HG03103 (cell line): ENCODE results near the gene ZNF213.

ENCODE experiments used
- ATAC-seq: cut with Tn5 transposase; IDR thresholded peaks from one replicate; pipeline ENCODE4 v1.9.1; 2021; ENCODE audit warnings: low read depth; ENCODE audit not compliant: unreplicated experiment

ZNF213 gene

GRCh38 chr16:3147757-3148104 lies 12.9 kb downstream of the ZNF213 start:
- no peak for ATAC-seq

GRCh38 chr16:3148256-3149192 lies 13.7 kb downstream of the ZNF213 start:
- ATAC-seq = no peak

- no peak for ATAC-seq
These were observed 14.3 kb downstream of the ZNF213 start for GRCh38 chr16:3149193-3149530.

- peak; percentile 5 for ATAC-seq
These were observed 15.0 kb downstream of the ZNF213 start for GRCh38 chr16:3149630-3150345.

- ATAC-seq = peak; percentile 62
These were observed 15.8 kb downstream of the ZNF213 start for GRCh38 chr16:3150346-3151218.

GRCh38 chr16:3152027-3152276 lies 17.1 kb downstream of the ZNF213 start:
- no peak for ATAC-seq

- no peak for ATAC-seq
These were observed 17.6 kb downstream of the ZNF213 start for GRCh38 chr16:3152277-3152990.

- no peak for ATAC-seq
These were observed 18.2 kb downstream of the ZNF213 start for GRCh38 chr16:3152991-3153368.

GRCh38 chr16:3155181-3155580 lies 20.4 kb downstream of the ZNF213 start:
- ATAC-seq = no peak

GRCh38 chr16:3155972-3156371 lies 21.1 kb downstream of the ZNF213 start:
- ATAC-seq = no peak

- no peak for ATAC-seq
These were observed 22.6 kb downstream of the ZNF213 start for GRCh38 chr16:3157229-3158025.

GRCh38 chr16:3158026-3158509 lies 23.2 kb downstream of the ZNF213 start:
- peak; percentile 3 for ATAC-seq

GRCh38 chr16:3158510-3159314 lies 23.9 kb downstream of the ZNF213 start:
- peak; percentile 68 for ATAC-seq

- ATAC-seq = no peak
These were observed 26.6 kb downstream of the ZNF213 start for GRCh38 chr16:3161235-3162018.

GRCh38 chr16:3164121-3164991 lies 29.5 kb downstream of the ZNF213 start:
- ATAC-seq = no peak

- ATAC-seq = no peak
These were observed 30.4 kb downstream of the ZNF213 start for GRCh38 chr16:3165111-3165822.

- no peak for ATAC-seq
These were observed 31.7 kb downstream of the ZNF213 start for GRCh38 chr16:3166505-3166886.
